Adrenal gland (tissue), 12 donors: ENCODE data around the gene TSPAN3. TPM values are rescaled to one million over a fixed set of nuclear protein-coding genes. Genes with fewer than 3 reads are reported as not detected.
A peak's percentile ranks its signal among the peaks of the same experiment; 100 is the strongest.

Experiments used
- DNase-seq, 7 donors: peaks; one replicate each; pipeline ENCODE4 v3.0.0-alpha.2; 2019 to 2020
- H3K27ac ChIP-seq, 5 donors: fragments of 200-600 bp; sonication (generic) in 4 of 5; 1 replicate in 3 of 5; 2 replicates in 2 of 5; pipeline versions ENCODE4 v1.5.1 to v1.8.0; 2016 to 2020; ENCODE audit warnings: mild to moderate bottlenecking in 1 of 5
- H3K27me3 ChIP-seq: fragments of 200-600 bp; 2 replicates; pipeline ENCODE4 v1.8.0; 2021
- H3K36me3 ChIP-seq, 2 donors: fragments of 200-600 bp; replicated peaks in 1 of 2; 1 replicate in 1 of 2; 2 replicates in 1 of 2; pipeline versions ENCODE4 v1.5.1 to v1.8.0; 2018 to 2022
- H3K4me1 ChIP-seq, 2 donors: fragments of 200-600 bp; replicated peaks in 1 of 2; 1 replicate in 1 of 2; 2 replicates in 1 of 2; pipeline versions ENCODE4 v1.5.1 to v1.8.0; 2018 to 2021
- H3K4me3 ChIP-seq, 4 donors: fragments of 200-600 bp; sonication (generic) in 3 of 4; one replicate each; pipeline ENCODE4 v1.5.1; 2016 to 2018
- H3K9me3 ChIP-seq, 3 donors: fragments of 200-600 bp; sonication (generic) in 1 of 3; replicated peaks in 1 of 3; 1 replicate in 2 of 3; 2 replicates in 1 of 3; pipeline versions ENCODE4 v1.5.1 to v1.8.0; 2016 to 2021
- CTCF ChIP-seq, 6 experiments: fragments of 450-650 bp in 4 of 6; fragments of 200-600 bp in 2 of 6; sonication (generic) in 1 of 6; IDR thresholded peaks; 1 replicate in 5 of 6; 2 replicates in 1 of 6; pipeline versions ENCODE4 v1.5.1 to v1.8.0; 2016 to 2021; ENCODE audit warnings: antibody characterized with exemption in 6 of 6, mild to moderate bottlenecking in 2 of 6, moderate library complexity in 1 of 6
- POLR2A ChIP-seq, 2 donors: fragments of 450-650 bp; IDR thresholded peaks; one replicate each; pipeline ENCODE4 v1.6.1; 2017; ENCODE audit warnings: antibody characterized with exemption in 2 of 2, mild to moderate bottlenecking in 2 of 2, moderate library complexity in 1 of 2
- WGBS, 4 donors: extraction: QIAGEN DNeasy Blood & Tissue Kit in 2 of 4; methylation state at CpG; one replicate each; pipeline versions ENCODE4 v1.1.5 to v1.1.7; 2013 to 2017; 5-methylcytosine and 5-hydroxymethylcytosine counted together
- intact Hi-C, 2 donors: fragments of 100-400 bp; cut with DNase I; formaldehyde crosslinking; loops; one replicate each; pipeline versions ENCODE4 v1.14.1 to v1.15.0; 2022 to 2023
- polyA plus RNA-seq, 3 donors: library from polyadenylated mRNA; stranded (reverse); fragments of 200-250 nt in 2 of 3; fragments of 350-450 nt in 1 of 3; fragmentation: Illumina TruSeq in 1 of 3; extraction: RNeasy Lipid Tissue Mini Kit (QIAGEN cat#74804) in 1 of 3; gene quantifications; one replicate each; pipeline ENCODE4 v1.2.3, GENCODE V29; 2013 to 2014
- total RNA-seq, 9 donors: library from RNA; depleted of rRNA in 4 of 9; stranded (reverse); fragments of >200 nt in 4 of 9; fragments of 120-200 nt in 1 of 9; fragmentation: NEBNext Ultra II Directional in 1 of 9; extraction: Animal tissue kit (Norgen Biotek cat#: 25700) in 1 of 9; gene quantifications; one replicate each; pipeline versions ENCODE4 v1.1.0 to v1.2.4, GENCODE V29; 2013 to 2023
- donor health status: healthy with polysubstance abuse.
- donor health status: Bipolar disorder and iron deficiency.
- donor health status: DM: yes; HTN: yes; CAD: no.
- donor health status: DM: no; HTN: no; CAD: no.
- donor health status: DM: no; HTN: no; CAD: no.
- donor health status: DM: yes; HTN: yes; CAD: no.

The TSPAN3 gene
- total and polyA plus RNA-seq, 12 donors = 129 to 464 (median 229) TPM

GRCh38 chr15:77098572-77098971 is 27.7 kb upstream of the TSPAN3 start:
- H3K4me1 ChIP-seq = no peaks in the 10 kb centered on the region
- TF ChIP-seq CTCF (IDR thresholded peaks at IDR 0.05) = no peak
- no peak for TF ChIP-seq POLR2A (IDR thresholded peaks at IDR 0.05)
- 60 to 96% (median 80%) methylated on average over 1 to 4 of the region's 4 CpGs for WGBS, 4 donors
- H3K9me3 ChIP-seq = no peaks in the 10 kb centered on the region
- peak in 1 of 7 donors; percentile 31 for DNase-seq
- no peaks in the 10 kb centered on the region for H3K27me3 ChIP-seq
- H3K36me3 ChIP-seq = no peaks in the 10 kb centered on the region
- intact Hi-C loops = no loop called here
- no peak overlapping the region for H3K27ac ChIP-seq
- no peak overlapping the region for H3K4me3 ChIP-seq

GRCh38 chr15:77097921-77098320 is 27.0 kb upstream of the TSPAN3 start:
- Histone ChIP-seq H3K4me1 (no peaks in the 10 kb centered on the region), H3K27me3 (no peaks in the 10 kb centered on the region), H3K27ac (no peak overlapping the region), H3K9me3 (no peaks in the 10 kb centered on the region), H3K36me3 (no peaks in the 10 kb centered on the region), H3K4me3 (no peak overlapping the region)
- DNase-seq = peak in 1 of 7 donors; percentile 34
- intact Hi-C loops = no loop called here
- 89 to 100% (median 94%) methylated on average over 1 to 5 of the region's 5 CpGs for WGBS, 4 donors
- TF ChIP-seq POLR2A (IDR thresholded peaks at IDR 0.05) (no peak), CTCF (IDR thresholded peaks at IDR 0.05) (no peak)

GRCh38 chr15:77097248-77097721 is 26.4 kb upstream of the TSPAN3 start:
- H3K9me3 ChIP-seq = no peaks in the 10 kb centered on the region
- 72 to 96% (median 92%) methylated on average over 5 to 7 of the region's 7 CpGs for WGBS, 4 donors
- peak in 1 of 7 donors; percentile 3 for DNase-seq
- H3K4me3 ChIP-seq = no peak overlapping the region
- no peaks in the 10 kb centered on the region for H3K36me3 ChIP-seq
- H3K4me1 ChIP-seq = no peaks in the 10 kb centered on the region
- intact Hi-C loops = no loop called here
- H3K27me3 ChIP-seq = no peaks in the 10 kb centered on the region
- TF ChIP-seq CTCF (IDR thresholded peaks at IDR 0.05) = no peak
- no peak for TF ChIP-seq POLR2A (IDR thresholded peaks at IDR 0.05)
- no peak overlapping the region for H3K27ac ChIP-seq

DNA sequence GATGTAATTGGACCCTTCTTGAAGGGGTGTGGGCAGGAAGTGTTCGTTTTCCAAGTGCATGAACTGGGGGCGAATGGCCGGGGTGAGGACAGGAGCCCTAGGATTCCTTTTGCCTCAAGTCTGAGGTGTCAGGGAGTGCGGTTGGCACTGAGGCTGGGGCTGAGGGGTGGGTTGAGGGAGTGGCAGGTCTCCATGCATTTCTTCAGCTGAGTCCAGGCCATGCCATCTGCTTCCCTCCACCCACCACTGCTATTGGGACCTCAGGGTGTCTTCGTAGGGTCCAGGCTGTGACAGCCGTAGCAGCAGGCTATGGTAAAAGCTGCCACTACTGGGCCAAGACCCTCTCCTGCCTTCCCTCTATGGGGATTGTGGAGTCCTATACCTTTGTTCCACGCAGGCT is 25.6 kb upstream of the TSPAN3 start:
- no peaks in the 10 kb centered on the region for H3K36me3 ChIP-seq
- peak in 1 of 7 donors; percentile 31 for DNase-seq
- no peak overlapping the region for H3K27ac ChIP-seq
- no peak for TF ChIP-seq POLR2A (IDR thresholded peaks at IDR 0.05)
- TF ChIP-seq CTCF (IDR thresholded peaks at IDR 0.05) = no peak
- no peaks in the 10 kb centered on the region for H3K9me3 ChIP-seq
- H3K4me3 ChIP-seq = no peak overlapping the region
- intact Hi-C loops = no loop called here
- H3K4me1 ChIP-seq = no peaks in the 10 kb centered on the region
- H3K27me3 ChIP-seq = no peaks in the 10 kb centered on the region
- 93 to 97% (median 94%) methylated on average over 6 to 7 of the region's 7 CpGs for WGBS, 4 donors
